ENCODE data around the gene TLCD3B. TPM values are rescaled to one million over a fixed set of nuclear protein-coding genes. Genes with fewer than 3 reads are reported as not detected.

TLCD3B gene
- total and polyA plus RNA-seq, 2 of the 4 experiments (the other 2 are of a cell fraction), result 0.19 TPM; not detected in 1

GRCh38 chr16:30027588-30028437, 3.3 kb downstream of the TLCD3B start:
- H3K79me1 ChIP-seq (ENCODE audit: low read depth in 1 of 2, low read length in 2 of 2), result no peaks in the 10 kb centered on the region
- H3K9me3 ChIP-seq (ENCODE audit: control insufficient read depth, insufficient read depth, low read length), result no peaks in the 10 kb centered on the region
- no peak overlapping the region for H3K23ac ChIP-seq (ENCODE audit: low read depth, low read length)
- H3K4me2 ChIP-seq (ENCODE audit: low read depth, low read length), result no peak overlapping the region
- ChIA-PET CTCF (no interaction called here), POLR2A (ENCODE audit: unreplicated experiment) (no interaction called here)
- peaks cover 9% of the 10 kb centered on the region; the same call in 1 of the 2 replicates for H4K20me1 ChIP-seq (ENCODE audit: insufficient read depth, low read length)
- H4K8ac ChIP-seq (ENCODE audit: low read depth in 2 of 2, low read length in 2 of 2), result no peak overlapping the region
- H3K4me1 ChIP-seq (ENCODE audit: control insufficient read depth, insufficient read depth, low read length), result no peaks in the 10 kb centered on the region
- no peak overlapping the region for H2BK20ac ChIP-seq (ENCODE audit: low read depth, low read length)
- intact Hi-C loops (cut with micrococcal nuclease), result no loop called here
- no peak overlapping the region for H4K91ac ChIP-seq (ENCODE audit: insufficient read depth, low read depth, low read length)
- H2BK15ac ChIP-seq (ENCODE audit: low read depth, low read length), result no peak overlapping the region
- H2BK120ac ChIP-seq (ENCODE audit: low read depth, low read length), result no peak overlapping the region
- no peak overlapping the region for H2AK5ac ChIP-seq (ENCODE audit: low read depth, low read length)
- DNase-seq, result no peak
- no TSS peak for BruUV-seq (replicated peaks)
- H2AFZ ChIP-seq (replicated peaks; ENCODE audit: low read length, poor library complexity), result no peak overlapping the region
- no peaks in the 10 kb centered on the region for H3K36me3 ChIP-seq (ENCODE audit: control insufficient read depth, insufficient read depth, low read length)
- WGBS, 2 experiments (ENCODE audit: extremely low coverage in 2 of 2, insufficient read length in 1 of 2), result 25% methylated on average over 7 of the region's 13 CpGs; no CpG with 5 or more reads in 1 of the 2 experiments
- H3K27me3 ChIP-seq (ENCODE audit: control insufficient read depth, insufficient read depth, low read length), result peaks cover 72% of the 10 kb centered on the region
- dilution Hi-C loops (cut with HindIII; ENCODE audit: low sequenced_read_pairs, unreplicated experiment), result no loop called here
- no peak overlapping the region for H3K4me3 ChIP-seq (ENCODE audit: insufficient read depth, low read depth, low read length)
- H4K5ac ChIP-seq (ENCODE audit: low read depth, low read length), result no peak overlapping the region
- no peak overlapping the region for H3K9ac ChIP-seq (ENCODE audit: low read depth, low read length)
- no peak overlapping the region for H2BK5ac ChIP-seq (ENCODE audit: low read depth, low read length, poor library complexity, severe bottlenecking)
- no peak for ATAC-seq (ENCODE audit: low read depth)
- no peak overlapping the region for H3K18ac ChIP-seq (ENCODE audit: low read depth, low read length)
- H3K4ac ChIP-seq (ENCODE audit: low read depth, low read length), result no peak overlapping the region
- no peak overlapping the region for H2AK9ac ChIP-seq (replicated peaks; ENCODE audit: low read depth, low read length, poor library complexity)
- H3K56ac ChIP-seq (ENCODE audit: extremely low read depth, insufficient read depth, low read length), result no peak overlapping the region
- no peaks in the 10 kb centered on the region for H3K9me1 ChIP-seq (ENCODE audit: insufficient read depth, low read length)
- in situ Hi-C loops (cut with MboI; ENCODE audit: low sequenced_read_pairs), result loop anchor here (10.0 kb wide), 1 partner anchor 333 kb away; no protein-coding TSS in a partner anchor
- H3K27ac ChIP-seq (ENCODE audit: insufficient read depth, low read length), result no peak overlapping the region
- H3K14ac ChIP-seq (replicated peaks; ENCODE audit: low read depth, low read length), result no peak overlapping the region
- TF ChIP-seq CTCF (conservative IDR thresholded peaks at IDR 0.05; ENCODE audit: low read depth, low read length) (no peak), POLR2A (IDR thresholded peaks at IDR 0.05; ENCODE audit: low read depth, low read length) (no peak), BHLHE40 (IDR thresholded peaks at IDR 0.05; ENCODE audit: low read depth, low read length) (no peak), USF2 (IDR thresholded peaks at IDR 0.05; ENCODE audit: low read depth, low read length) (no peak), ELK1 (IDR thresholded peaks at IDR 0.05; ENCODE audit: borderline replicate concordance, low read depth, low read length) (no peak), SMC3 (IDR thresholded peaks at IDR 0.05; ENCODE audit: low read depth, low read length) (no peak), RAD21 (IDR thresholded peaks at IDR 0.05; ENCODE audit: low read length) (no peak), MXI1 (IDR thresholded peaks at IDR 0.05; ENCODE audit: borderline replicate concordance, low read depth, low read length) (no peak), CEBPB (IDR thresholded peaks at IDR 0.05; ENCODE audit: low read depth, low read length) (no peak), CHD1 (IDR thresholded peaks at IDR 0.05; ENCODE audit: low read depth, low read length) (no peak), MAZ (IDR thresholded peaks at IDR 0.05; ENCODE audit: borderline replicate concordance, low read depth, low read length) (no peak), NFE2L2 (IDR thresholded peaks at IDR 0.05; ENCODE audit: low read depth, low read length) (no peak), MAFK (IDR thresholded peaks at IDR 0.05; ENCODE audit: low read depth, low read length) (no peak), FOS (IDR thresholded peaks at IDR 0.05; ENCODE audit: low read depth, low read length) (no peak), RCOR1 (IDR thresholded peaks at IDR 0.05; ENCODE audit: insufficient replicate concordance, low read length) (no peak)
